Measurements from ENCODE around the gene PSME3IP1.
"Not testable (repeated sequence)": the region's sequence is repeated elsewhere in the genome, so short reads cannot be mapped to it uniquely, and the experiment has no call there.

The PSME3IP1 gene

GRCh38 chr16:57123216-57123973, 62.4 kb downstream of the PSME3IP1 start:
- no peak for DNase-seq

GRCh38 chr16:57118461-57119084, 67.3 kb downstream of the PSME3IP1 start:
- DNase-seq = no peak

GRCh38 chr16:57115514-57116182, 70.2 kb downstream of the PSME3IP1 start:
- no peak for DNase-seq

GRCh38 chr16:57115168-57115513, 70.7 kb downstream of the PSME3IP1 start:
- no peak for DNase-seq

- no peak for DNase-seq
These were observed 72.2 kb downstream of the PSME3IP1 start for GRCh38 chr16:57113664-57114063.

GRCh38 chr16:57113042-57113453, 72.8 kb downstream of the PSME3IP1 start:
- DNase-seq = no peak

GRCh38 chr16:57112403-57113041, 73.3 kb downstream of the PSME3IP1 start:
- DNase-seq = no peak

GRCh38 chr16:57111420-57111819, 74.4 kb downstream of the PSME3IP1 start:
- no peak for DNase-seq

- DNase-seq = no peak
These were observed 74.9 kb downstream of the PSME3IP1 start for GRCh38 chr16:57110937-57111336.

- DNase-seq = not testable (repeated sequence)
These were observed 76.4 kb downstream of the PSME3IP1 start for GRCh38 chr16:57109259-57110105.

GRCh38 chr16:57108432-57108831, 77.4 kb downstream of the PSME3IP1 start:
- no peak for DNase-seq

GRCh38 chr16:57107321-57107922, 78.4 kb downstream of the PSME3IP1 start:
- DNase-seq = no peak

GRCh38 chr16:57106767-57107166, 79.1 kb downstream of the PSME3IP1 start:
- DNase-seq = no peak

- DNase-seq = no peak
These were observed 80.7 kb downstream of the PSME3IP1 start for GRCh38 chr16:57105184-57105583.

- DNase-seq = no peak
These were observed 81.1 kb downstream of the PSME3IP1 start for GRCh38 chr16:57104706-57105105.

- no peak for DNase-seq
These were observed 82.7 kb downstream of the PSME3IP1 start for GRCh38 chr16:57102888-57103851.

Measured in activated CD4-positive, alpha-beta T cell treated with anti-CD3 and anti-CD28 coated beads, Interleukin-2, amount 50 U/mL, for 48 hours (primary cell).